Common myeloid progenitor, CD34-positive (primary cell): ENCODE measurements around the gene SULT2B1.
A peak's percentile ranks its signal among the peaks of the same experiment; 100 is the strongest.

Source experiments
- CTCF ChIA-PET: fragments of 350-600 bp; sonication (Branson Sonifier 250); formaldehyde crosslinking; loops from one replicate; lab custom pipeline; 2021; ENCODE audit warnings: antibody characterized with exemption; lab: Charles Lee
- POLR2A ChIA-PET: fragments of 350-600 bp; sonication (Branson Sonifier 250); formaldehyde crosslinking; loops from one replicate; lab custom pipeline; 2021; ENCODE audit warnings: antibody characterized with exemption; lab: Charles Lee
- DNase-seq, 3 donors: peaks; one replicate each; pipeline versions ENCODE4 v3.0.0 to v3.0.0-alpha.2; 2013
- H3K27ac ChIP-seq, 2 experiments: 1 replicate in 1 of 2; 2 replicates in 1 of 2; pipeline ENCODE4 v1.7.0; 2013; ENCODE audit warnings: inconsistent platforms in 2 of 2, low read length in 2 of 2, mild to moderate bottlenecking in 2 of 2, low read depth in 1 of 2, moderate library complexity in 1 of 2; ENCODE audit not compliant: severe bottlenecking in 2 of 2, insufficient read depth in 1 of 2, poor library complexity in 1 of 2
- H3K27me3 ChIP-seq, 5 experiments: replicated peaks in 2 of 5; 1 replicate in 3 of 5; 2 replicates in 2 of 5; pipeline versions ENCODE4 v1.6.1 to v1.7.0; 2013; ENCODE audit warnings: low read length in 4 of 5, mild to moderate bottlenecking in 2 of 5, moderate library complexity in 2 of 5, inconsistent platforms in 1 of 5; ENCODE audit not compliant: insufficient read depth in 5 of 5, control insufficient read depth in 4 of 5
- H3K36me3 ChIP-seq, 4 experiments: 1 replicate in 2 of 4; 2 replicates in 2 of 4; pipeline versions ENCODE4 v1.6.1 to v1.7.0; 2013; ENCODE audit warnings: low read length in 3 of 4, control low read depth in 1 of 4, mild to moderate bottlenecking in 1 of 4; ENCODE audit not compliant: control insufficient read depth in 4 of 4, insufficient read depth in 4 of 4
- H3K4me1 ChIP-seq, 4 experiments: 1 replicate in 3 of 4; 2 replicates in 1 of 4; pipeline versions ENCODE4 v1.6.1 to v1.7.1; 2013; ENCODE audit warnings: low read length in 3 of 4, mild to moderate bottlenecking in 3 of 4, control low read depth in 1 of 4, inconsistent platforms in 1 of 4, moderate library complexity in 1 of 4; ENCODE audit not compliant: control insufficient read depth in 4 of 4, insufficient read depth in 4 of 4; ENCODE audit errors: control extremely low read depth in 1 of 4
- H3K4me3 ChIP-seq, 7 experiments: 1 replicate in 4 of 7; 2 replicates in 3 of 7; pipeline versions ENCODE4 v1.5.1 to v1.7.0; 2013; ENCODE audit warnings: mild to moderate bottlenecking in 7 of 7, low read length in 6 of 7, moderate library complexity in 6 of 7, inconsistent platforms in 2 of 7, low read depth in 2 of 7, control low read depth in 1 of 7; ENCODE audit not compliant: insufficient read depth in 4 of 7, control insufficient read depth in 1 of 7; ENCODE audit errors: extremely low read depth in 1 of 7
- H3K9me3 ChIP-seq, 5 experiments: 1 replicate in 4 of 5; 2 replicates in 1 of 5; pipeline versions ENCODE4 v1.6.1 to v1.7.1; 2013; ENCODE audit warnings: low read length in 4 of 5, mild to moderate bottlenecking in 2 of 5, inconsistent platforms in 1 of 5, low read depth in 1 of 5, moderate library complexity in 1 of 5; ENCODE audit not compliant: control insufficient read depth in 4 of 5, insufficient read depth in 2 of 5; ENCODE audit errors: control extremely low read depth in 1 of 5
- WGBS: methylation state at CpG from one replicate; pipeline ENCODE4 v1.1.5; 2013; ENCODE audit not compliant: insufficient coverage; 5-methylcytosine and 5-hydroxymethylcytosine counted together

The SULT2B1 gene

DNA sequence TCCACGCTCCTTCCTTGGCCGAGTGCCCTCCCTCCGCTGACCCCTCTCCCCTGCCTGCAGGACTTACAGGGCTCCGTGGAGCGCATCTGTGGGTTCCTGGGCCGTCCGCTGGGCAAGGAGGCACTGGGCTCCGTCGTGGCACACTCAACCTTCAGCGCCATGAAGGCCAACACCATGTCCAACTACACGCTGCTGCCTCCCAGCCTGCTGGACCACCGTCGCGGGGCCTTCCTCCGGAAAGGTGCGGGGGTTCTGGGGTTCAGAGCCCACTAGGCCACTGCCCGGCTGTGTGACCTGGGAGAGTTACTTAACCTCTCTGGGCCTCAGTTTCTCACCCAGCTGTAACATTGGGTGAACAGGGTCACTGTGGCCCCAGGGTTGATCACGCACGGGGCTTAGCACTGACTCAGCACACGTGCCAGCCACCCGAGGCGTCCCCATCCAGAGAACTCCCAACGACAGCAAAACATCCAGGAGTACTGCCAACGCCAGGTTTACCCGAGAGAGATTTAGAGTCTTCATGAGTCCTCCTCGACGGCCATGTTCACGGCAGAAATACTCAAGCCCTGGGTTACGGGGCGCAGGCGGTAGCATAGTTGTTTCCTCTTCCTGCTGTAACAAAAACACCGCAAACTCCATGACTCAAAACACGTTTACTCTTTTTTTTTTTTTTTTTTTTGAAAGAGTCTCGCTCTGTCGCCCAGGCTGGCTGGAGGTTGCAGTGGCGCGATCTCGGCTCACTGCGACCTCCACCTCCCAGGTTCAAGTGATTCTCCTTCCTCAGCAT, 44.9 kb downstream of the SULT2B1 start:
- POLR2A ChIA-PET, result no interaction called here

DNA sequence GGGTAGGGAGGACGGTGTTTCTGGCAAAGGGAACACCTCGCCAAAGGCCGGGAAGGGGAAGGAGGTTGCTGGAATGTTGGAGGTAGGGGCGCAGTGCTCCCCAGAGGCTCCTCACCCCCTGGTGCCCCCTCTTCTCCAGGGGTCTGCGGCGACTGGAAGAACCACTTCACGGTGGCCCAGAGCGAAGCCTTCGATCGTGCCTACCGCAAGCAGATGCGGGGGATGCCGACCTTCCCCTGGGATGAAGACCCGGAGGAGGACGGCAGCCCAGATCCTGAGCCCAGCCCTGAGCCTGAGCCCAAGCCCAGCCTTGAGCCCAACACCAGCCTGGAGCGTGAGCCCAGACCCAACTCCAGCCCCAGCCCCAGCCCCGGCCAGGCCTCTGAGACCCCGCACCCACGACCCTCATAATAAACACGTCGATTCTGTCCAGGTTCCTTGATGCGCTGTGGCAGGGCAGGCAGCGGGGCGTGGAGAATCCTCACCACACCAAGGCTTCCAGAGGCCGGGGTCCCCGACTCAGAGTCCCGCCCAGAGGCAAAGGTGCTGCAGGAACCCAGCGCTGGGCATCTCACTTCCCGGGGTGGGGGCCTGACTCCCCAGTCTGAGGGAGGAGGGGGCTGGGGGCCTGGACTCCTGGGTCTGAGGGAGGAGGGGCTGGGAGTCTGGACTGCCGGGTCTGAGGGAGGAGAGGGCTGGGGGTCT, 47.2 kb downstream of the SULT2B1 start:
- H3K9me3 ChIP-seq, result no peaks in the 10 kb centered on the region
- 89% methylated on average over 18 of the region's 30 CpGs for WGBS
- CTCF ChIA-PET, result no interaction called here
- H3K36me3 ChIP-seq, result no peaks in the 10 kb centered on the region
- no peaks in the 10 kb centered on the region for H3K27me3 ChIP-seq
- DNase-seq, result no peak
- POLR2A ChIA-PET, result no interaction called here
- H3K4me1 ChIP-seq, result peaks cover 0 to 3% (median under 1%) of the 10 kb centered on the region in 4 experiments
- H3K27ac ChIP-seq, result no peak overlapping the region
- H3K4me3 ChIP-seq, result no peak overlapping the region

More for the DNA sequence above, 44.9 kb downstream of the SULT2B1 start:
- Histone ChIP-seq H3K9me3 (no peaks in the 10 kb centered on the region), H3K27ac (no peak overlapping the region), H3K4me3 (no peak overlapping the region), H3K4me1 (peaks cover 0 to 2% (median 0%) of the 10 kb centered on the region in 4 experiments), H3K27me3 (no peaks in the 10 kb centered on the region), H3K36me3 (no peaks in the 10 kb centered on the region)
- 82% methylated on average over 33 of the region's 39 CpGs for WGBS
- CTCF ChIA-PET, result interaction anchor here (5.9 kb wide), 1 partner anchor 11 kb away, joined by 25 read pairs; no protein-coding TSS in a partner anchor
- peak in 2 of 3 donors; percentile 73 to 76 for DNase-seq

DNA sequence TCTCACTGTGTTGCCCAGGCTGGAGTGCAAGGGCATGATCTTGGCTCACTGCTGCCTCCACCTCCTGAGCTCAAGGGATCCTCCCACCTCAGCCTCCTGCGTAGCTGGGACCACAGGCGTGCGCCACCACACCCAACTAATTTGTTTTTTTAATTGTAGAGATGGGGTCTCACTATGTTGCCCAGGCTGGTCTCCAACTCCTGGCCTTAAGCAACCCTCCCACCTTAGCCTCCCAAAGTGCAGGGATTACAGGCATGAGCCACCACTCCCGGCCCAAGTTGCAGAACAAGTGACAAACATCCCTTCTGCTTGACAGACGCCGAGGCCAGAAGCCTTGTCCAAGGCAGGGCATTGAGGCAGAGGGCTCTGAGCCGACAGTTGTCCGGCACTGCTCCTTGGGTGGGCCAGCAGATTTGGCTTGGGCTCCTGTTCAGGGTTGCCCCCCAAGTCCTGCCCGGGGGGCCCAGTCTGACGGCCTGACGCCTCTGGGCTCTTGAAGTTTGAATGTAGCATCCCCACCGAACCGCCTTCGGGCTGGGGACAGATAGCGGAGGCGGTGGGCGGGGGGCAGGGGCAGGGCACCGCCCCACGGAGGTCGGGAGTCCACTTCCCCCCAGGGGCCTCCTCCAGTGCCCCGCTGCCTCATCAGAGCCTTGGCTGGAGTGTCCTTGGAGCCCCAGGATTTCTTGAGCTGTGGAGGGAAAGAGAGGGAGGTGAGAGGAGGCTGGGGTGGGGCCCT, 48.9 kb downstream of the SULT2B1 start:
- ChIA-PET POLR2A (interaction anchor here (0.8 kb wide), 1 partner anchor 13 kb away, joined by 4 read pairs; no protein-coding TSS in a partner anchor), CTCF (interaction anchor here (0.6 to 1.3 kb wide), 2 partner anchors 11 to 91 kb away, joined by 3 to 4 read pairs; no protein-coding TSS in a partner anchor)
- no peak for DNase-seq
- no peak overlapping the region for H3K27ac ChIP-seq
- 90% methylated on average over 17 of the region's 21 CpGs for WGBS
- H3K9me3 ChIP-seq, result no peaks in the 10 kb centered on the region
- no peak overlapping the region for H3K4me3 ChIP-seq
- H3K4me1 ChIP-seq, result peaks cover 0 to 3% (median under 1%) of the 10 kb centered on the region in 4 experiments
- H3K27me3 ChIP-seq, result no peaks in the 10 kb centered on the region
- no peaks in the 10 kb centered on the region for H3K36me3 ChIP-seq

DNA sequence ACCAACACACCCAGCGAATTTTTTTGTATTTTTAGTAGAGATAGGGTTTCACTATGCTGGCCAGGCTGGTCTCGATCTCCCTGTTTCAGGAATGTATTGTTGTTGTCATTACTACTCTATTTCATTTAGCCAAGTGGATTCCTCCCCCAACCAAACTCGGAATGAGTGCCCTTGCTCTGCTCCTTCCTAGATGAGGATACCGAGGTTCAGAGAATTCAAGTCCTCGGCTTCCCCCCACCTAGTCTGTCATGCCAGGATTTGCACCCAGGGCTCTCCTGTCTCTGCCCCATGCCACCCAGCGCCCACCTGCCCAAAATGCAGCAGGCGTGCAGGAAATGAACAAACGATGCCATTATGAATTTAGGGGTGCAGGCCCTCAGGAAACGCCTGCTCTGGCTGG, 51.0 kb downstream of the SULT2B1 start:
- CTCF ChIA-PET, result no interaction called here
- H3K4me1 ChIP-seq, result peaks cover 0 to 3% (median 0%) of the 10 kb centered on the region in 4 experiments
- POLR2A ChIA-PET, result no interaction called here
- no peaks in the 10 kb centered on the region for H3K27me3 ChIP-seq
- no peaks in the 10 kb centered on the region for H3K9me3 ChIP-seq
- WGBS, result 95% methylated on average over 6 of the region's 9 CpGs
- DNase-seq, result no peak
- H3K36me3 ChIP-seq, result no peaks in the 10 kb centered on the region
- no peak overlapping the region for H3K4me3 ChIP-seq
- H3K27ac ChIP-seq, result no peak overlapping the region

DNA sequence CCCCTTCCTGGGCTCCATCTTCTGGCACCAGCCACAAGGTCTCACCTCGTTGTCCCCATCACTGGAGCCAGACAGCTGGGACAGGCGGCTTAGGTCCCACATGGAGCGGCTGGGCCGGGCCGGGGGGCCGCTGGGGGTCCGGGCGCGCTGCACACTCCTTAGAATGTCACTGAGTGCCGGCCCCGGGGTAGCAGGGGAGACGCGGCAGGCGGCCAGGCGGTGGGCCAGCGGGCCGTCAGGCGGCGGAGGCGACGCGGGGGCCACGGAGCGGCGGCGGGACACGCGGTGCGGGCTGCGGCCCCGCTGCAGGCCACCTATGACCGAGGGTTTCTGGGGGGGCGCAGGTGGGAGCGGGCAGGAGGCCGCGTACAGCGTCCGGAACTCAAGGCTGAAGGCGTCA, 51.5 kb downstream of the SULT2B1 start:
- DNase-seq, result no peak

DNA sequence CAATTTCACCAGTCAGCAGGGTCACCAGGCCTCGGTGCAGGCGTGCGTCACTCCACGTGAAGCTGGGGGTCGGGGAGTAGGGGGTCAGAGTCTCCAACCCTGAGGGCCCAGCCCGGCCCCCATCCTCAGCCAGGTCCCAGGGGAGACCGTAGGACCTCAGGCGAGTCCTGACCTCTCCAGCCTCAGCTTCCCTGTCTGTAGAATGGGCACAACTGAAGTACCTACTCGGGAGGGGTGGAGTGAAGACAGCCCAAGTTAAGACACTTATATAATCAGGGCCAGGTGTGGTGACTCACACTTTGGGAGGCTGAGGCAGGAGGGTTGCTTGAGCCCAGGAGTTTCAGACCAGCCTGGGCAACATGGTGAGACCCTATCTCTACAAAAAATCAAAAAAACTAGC, 51.9 kb downstream of the SULT2B1 start:
- H3K4me3 ChIP-seq, result no peak overlapping the region
- H3K27ac ChIP-seq, result no peak overlapping the region
- no peaks in the 10 kb centered on the region for H3K9me3 ChIP-seq
- DNase-seq, result no peak
- CTCF ChIA-PET, result no interaction called here
- H3K36me3 ChIP-seq, result no peaks in the 10 kb centered on the region
- no peaks in the 10 kb centered on the region for H3K27me3 ChIP-seq
- POLR2A ChIA-PET, result no interaction called here
- 95% methylated on average over 7 of the region's 9 CpGs for WGBS
- peaks cover 0 to 4% (median 2%) of the 10 kb centered on the region in 4 experiments for H3K4me1 ChIP-seq

More for the DNA sequence above, 51.5 kb downstream of the SULT2B1 start:
- WGBS, result 97% methylated on average over 37 of the region's 39 CpGs
- Histone ChIP-seq H3K27ac (no peak overlapping the region), H3K27me3 (no peaks in the 10 kb centered on the region), H3K36me3 (no peaks in the 10 kb centered on the region), H3K9me3 (no peaks in the 10 kb centered on the region), H3K4me3 (no peak overlapping the region), H3K4me1 (peaks cover 0 to 3% (median 0%) of the 10 kb centered on the region in 4 experiments)
- POLR2A ChIA-PET, result no interaction called here
- CTCF ChIA-PET, result no interaction called here
